Measurements from ENCODE around the gene CBL. TPM values are rescaled to one million over a fixed set of nuclear protein-coding genes. Genes with fewer than 3 reads are reported as not detected.

Gene CBL
- 10.4 and 11.9 TPM in 2 replicates for total RNA-seq

DNA sequence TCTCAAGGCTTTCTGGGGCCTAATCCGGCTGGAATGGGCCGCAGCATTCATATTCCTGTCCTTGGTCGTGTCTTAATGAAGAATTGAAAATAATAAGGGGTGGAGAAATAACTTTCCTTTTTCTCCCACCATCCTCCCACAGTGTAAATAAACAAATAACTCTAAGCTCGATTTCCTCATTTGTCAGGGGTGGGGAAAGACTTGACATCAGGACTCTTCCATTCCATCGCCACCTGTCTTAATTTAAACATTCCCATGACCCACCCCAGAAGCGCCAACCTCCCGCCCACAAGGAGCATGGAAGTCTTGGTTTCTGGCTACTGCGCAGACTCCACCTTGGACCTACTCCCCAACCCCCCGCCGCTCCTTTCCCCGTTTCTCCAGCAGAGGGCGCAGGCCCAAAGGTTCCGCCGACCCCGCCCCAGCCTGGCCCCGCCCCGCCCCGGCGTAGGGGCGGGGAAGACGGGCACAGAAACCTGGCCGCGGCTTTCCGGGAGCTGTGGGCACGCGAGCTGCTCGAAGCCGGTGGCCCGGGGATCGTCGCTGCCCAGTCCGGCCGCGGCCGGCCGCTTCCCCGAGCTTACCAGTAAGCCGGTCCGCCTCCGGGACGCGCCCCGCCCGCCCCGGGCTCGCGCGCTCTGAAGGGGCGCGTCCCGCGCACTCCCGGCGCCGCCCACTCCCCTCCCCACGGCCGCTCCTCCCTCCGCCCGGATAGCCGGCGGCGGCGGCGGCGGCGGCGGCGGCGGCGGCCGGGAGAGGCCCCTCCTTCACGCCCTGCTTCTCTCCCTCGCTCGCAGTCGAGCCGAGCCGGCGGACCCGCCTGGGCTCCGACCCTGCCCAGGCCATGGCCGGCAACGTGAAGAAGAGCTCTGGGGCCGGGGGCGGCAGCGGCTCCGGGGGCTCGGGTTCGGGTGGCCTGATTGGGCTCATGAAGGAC, at the start of gene CBL:
Gene CBL, plus strand, starts transcription at position 766 of the 937 bp plus-strand sequence. Its CDS starts 79 bp downstream, at position 845.

DNA sequence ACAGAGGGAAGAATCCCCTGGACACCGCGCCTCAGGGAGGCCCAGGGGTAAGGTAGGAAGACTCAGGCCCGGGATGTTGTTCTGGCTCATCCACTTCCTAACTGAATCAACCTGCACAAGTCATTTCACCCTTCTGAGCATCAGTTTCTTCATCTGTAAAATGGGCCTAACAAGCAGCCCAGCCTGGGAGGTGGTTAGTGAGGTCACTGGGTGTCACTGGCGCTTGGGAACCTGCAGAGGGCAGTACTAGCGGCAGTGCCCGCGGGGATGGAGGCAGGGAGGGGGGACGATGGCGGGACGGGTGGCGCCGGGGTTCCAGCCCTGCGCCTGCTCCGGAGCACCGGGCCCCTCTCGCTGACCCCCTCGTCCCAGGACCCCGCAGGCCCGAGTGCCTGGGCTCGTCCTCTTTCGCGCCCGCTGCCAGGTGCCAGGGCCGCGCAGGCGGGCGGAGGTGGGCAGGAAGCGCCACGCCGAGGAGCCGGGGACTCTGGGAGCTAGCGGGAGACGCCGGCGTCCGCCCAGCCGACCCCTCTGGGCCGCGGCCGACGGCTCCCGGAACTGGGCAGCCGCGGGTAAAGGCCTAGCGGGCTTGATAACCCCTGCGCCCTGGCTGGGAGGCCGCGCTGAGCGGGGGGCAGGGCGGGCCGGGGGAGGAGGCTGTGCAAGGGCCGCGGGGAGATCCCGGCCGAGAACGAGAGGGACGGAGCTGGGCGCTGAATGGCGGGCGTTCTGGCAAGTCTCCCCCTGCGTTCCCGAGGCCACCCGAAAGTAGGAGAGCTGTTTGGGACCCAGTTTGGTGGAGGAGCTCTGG, 37.5 kb upstream of the CBL start, which contains the start of gene NLRX1:
Gene NLRX1, plus strand, starts transcription at position 255 of the 811 bp plus-strand sequence. CDS start 2,679 bp downstream, outside the sequence.

DNA sequence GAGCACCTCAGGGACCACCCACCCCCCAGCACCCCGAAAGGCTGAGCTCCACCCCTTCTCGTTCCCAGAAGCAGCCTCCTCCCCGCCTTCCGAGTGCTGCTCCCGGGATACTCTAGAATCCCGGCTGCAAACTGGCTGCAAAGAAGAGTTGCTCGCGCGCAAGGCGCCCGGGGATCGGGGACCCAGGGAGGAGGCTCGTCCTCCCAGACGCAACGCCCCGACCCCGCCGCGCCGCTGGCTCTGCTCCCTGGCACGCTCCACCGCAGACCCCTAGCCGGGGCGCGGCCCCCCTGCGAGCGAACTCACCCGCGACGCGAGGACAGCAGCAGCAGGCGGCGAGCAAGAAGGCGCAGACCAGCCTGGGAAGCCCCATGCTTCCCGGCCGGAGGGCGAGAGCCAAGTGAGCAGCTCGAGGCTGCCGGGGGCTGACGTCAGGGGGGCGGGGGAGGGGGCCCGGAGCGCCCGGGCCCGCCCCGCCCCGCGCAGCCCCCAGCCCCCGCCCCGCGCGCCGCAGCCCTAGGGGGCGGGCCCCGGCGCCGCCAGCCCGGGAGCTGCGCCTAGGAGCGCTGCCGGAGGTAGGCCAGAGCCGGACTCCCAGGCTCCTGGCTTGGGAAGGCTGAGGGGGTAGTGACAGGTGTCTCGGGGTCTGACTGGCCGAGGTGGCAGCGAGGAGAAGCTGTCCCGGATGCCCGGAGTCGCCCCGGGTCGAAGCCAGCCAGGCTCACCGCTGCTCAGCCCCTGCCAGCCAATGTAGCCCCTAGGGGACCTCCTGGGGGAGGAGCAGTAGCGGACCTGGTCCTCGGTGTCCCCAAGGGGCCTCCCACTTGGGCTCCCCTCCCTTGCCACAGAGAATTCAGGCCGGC, 110.8 kb downstream of the CBL start, which contains the start of gene MCAM:
Gene MCAM, minus strand, starts transcription at position 402 of the 863 bp plus-strand sequence. Its CDS starts 29 bp downstream, at position 373.

DNA sequence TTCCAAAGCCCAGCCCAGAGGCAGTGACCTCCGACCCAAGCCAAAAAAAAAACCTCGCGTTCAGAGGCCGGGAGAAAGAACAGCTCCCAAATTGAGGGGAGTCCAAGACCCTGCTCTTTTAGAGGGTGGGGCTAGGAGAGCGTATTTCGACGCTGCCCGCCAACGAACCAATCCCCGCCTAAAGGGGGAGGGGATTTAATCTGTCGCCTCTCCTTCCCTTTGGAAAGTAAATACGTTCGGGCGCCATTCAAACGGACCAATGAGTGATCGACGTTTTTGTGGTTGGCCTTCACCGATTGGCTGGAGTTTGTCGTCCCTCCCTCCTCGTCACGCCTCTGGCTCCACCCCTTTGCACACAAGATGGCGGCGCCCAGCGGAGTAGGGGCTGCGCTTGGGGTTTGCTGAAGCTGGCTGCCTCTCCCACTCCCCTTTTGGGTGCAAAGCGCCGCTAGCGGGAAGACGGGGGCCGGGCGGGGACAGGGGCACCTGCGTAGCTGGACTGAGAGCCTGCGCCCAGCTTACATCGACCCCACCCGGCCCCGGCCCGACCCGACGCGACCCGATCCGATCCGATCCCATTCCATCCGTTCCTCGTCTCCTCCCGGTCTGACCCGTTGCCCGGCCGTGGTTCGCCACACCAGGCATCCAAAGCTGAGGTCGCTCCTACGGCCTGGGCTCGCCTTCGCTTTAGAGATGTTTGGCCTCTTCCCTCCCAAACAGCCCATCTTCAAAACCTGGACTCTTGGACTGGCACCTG, 128.2 kb downstream of the CBL start, which contains the start of gene RNF26:
Gene RNF26, plus strand, starts transcription at position 354 of the 757 bp plus-strand sequence. CDS start 596 bp downstream, outside the sequence.

DNA sequence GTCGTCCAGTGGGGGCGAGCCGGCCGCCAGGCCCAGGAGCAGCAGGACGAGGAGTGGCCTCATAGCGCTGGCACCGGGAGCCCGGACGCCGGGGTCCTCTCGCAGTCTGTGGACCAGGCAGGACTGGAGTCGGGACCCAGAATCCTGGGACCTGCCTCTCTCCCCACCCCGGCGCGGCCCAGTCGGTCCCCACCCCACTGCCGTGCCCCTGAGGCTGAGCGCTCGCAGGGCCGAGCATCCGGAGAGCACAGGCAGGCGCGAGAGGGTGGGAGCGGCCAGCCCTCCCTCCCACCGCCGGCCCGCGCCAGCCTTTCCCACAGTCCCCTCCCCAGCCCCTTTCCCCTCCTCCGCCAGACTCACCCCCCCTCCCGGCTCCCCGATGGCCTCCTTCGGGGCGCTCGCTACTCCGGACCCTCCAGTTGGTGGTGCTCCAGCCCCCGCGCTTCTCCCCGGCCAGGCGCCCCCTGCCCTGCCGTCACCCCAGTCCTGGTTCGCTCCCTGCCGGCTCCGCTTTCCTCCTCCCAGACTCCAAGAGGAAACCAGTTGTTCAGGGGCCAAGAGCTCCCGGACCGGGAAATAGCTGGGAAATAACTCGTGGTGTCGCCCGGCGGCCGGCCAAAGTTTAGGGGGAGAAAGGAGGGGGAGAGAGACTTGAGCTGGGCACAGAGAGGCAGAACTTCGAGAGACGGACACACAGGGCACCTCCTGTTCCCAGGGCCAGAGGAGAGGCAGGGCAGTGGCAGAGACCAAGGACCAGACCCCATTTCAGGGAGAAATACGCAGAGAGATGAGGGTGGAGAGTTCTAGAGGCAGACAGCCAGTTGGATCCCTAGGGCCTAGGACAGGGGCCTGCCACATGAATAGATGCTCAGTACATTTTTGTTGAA, 134.4 kb downstream of the CBL start, which contains the start of gene C1QTNF5:
Gene C1QTNF5, minus strand, starts transcription at position 549 of the 887 bp plus-strand sequence. Its CDS starts 486 bp downstream, at position 63.

DNA sequence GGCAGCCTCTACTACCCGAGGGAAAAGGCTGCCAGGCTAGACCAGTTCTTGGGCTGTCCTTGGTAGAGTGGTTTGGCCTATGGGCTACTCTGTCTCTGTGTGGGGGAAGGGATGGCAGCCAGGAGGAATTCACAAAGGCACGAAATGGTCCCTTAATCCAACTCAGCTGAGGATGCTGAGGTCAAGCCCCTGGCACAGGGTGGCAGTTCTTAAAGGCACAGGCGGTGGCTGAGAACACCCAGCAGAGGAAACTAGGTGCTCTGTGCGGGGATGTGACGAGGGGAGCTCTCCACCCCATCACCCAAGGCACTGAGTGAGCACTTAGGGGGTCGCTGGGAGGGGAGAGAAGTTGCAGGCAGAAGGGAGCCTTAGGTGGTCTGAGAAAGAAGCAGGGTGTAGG, 140.5 kb downstream of the CBL start, which contains the start of gene MFRP:
Gene MFRP, minus strand, starts transcription at position 101 of the 400 bp plus-strand sequence. CDS start 192 bp downstream, outside the sequence.

Other genes with a start within 250 kb of the CBL start
- gene FOXR1, start 234.6 kb upstream of the CBL start, total RNA-seq = not detected in 2 replicates
- gene CENATAC, start 208.2 kb upstream of the CBL start, total RNA-seq = 8.8 and 20.8 TPM in 2 replicates
- gene RPS25, start 188.0 kb upstream of the CBL start, total RNA-seq = 761 and 2,413 TPM in 2 replicates
- 81.5 and 160 TPM in 2 replicates for gene TRAPPC4, start 187.6 kb upstream of the CBL start, total RNA-seq
- gene SLC37A4, start 175.5 kb upstream of the CBL start, total RNA-seq = 14.1 and 18.5 TPM in 2 replicates
- 235 and 332 TPM in 2 replicates for gene HYOU1, start 149.1 kb upstream of the CBL start, total RNA-seq
- gene VPS11, start 138.5 kb upstream of the CBL start, total RNA-seq = 18.5 and 20.2 TPM in 2 replicates
- 6.5 and 13.2 TPM in 2 replicates for gene HMBS, start 121.5 kb upstream of the CBL start, total RNA-seq
- 16.9 and 30.7 TPM in 2 replicates for gene DPAGT1, start 104.5 kb upstream of the CBL start, total RNA-seq
- 1.8 and 2.9 TPM in 2 replicates for gene C2CD2L, start 99.0 kb upstream of the CBL start, total RNA-seq
- gene HINFP, start 84.8 kb upstream of the CBL start, total RNA-seq = 11.7 and 17.3 TPM in 2 replicates
- gene ABCG4, start 57.3 kb upstream of the CBL start, total RNA-seq = 0.15 and 0.32 TPM in 2 replicates
- gene NLRX1, start 37.6 kb upstream of the CBL start, total RNA-seq = 10.5 and 14.6 TPM in 2 replicates
- gene NHERF4, start 20.9 kb upstream of the CBL start, total RNA-seq = not detected in 2 replicates
- gene MCAM, start 110.8 kb downstream of the CBL start, total RNA-seq = 2,717 and 5,496 TPM in 2 replicates
- 3.8 and 3.9 TPM in 2 replicates for gene RNF26, start 128.2 kb downstream of the CBL start, total RNA-seq
- gene C1QTNF5, start 134.5 kb downstream of the CBL start, total RNA-seq = 82.5 and 90.6 TPM in 2 replicates
- under 0.01 and 0.15 TPM in 2 replicates for gene MFRP, start 140.4 kb downstream of the CBL start, total RNA-seq
- gene USP2, start 175.4 kb downstream of the CBL start, total RNA-seq = 0.15 and 0.32 TPM in 2 replicates
- gene THY1, start 216.8 kb downstream of the CBL start, total RNA-seq = 4.0 and 7.5 TPM in 2 replicates

All from epithelial cell of umbilical artery (primary cell).